Mesodermal cell (in vitro differentiated cells): ENCODE results near the gene HLCS.

Experiments
- H3K27ac ChIP-seq: 2 replicates; pipeline ENCODE4 v1.7.0; 2013; ENCODE audit warnings: mild to moderate bottlenecking, low read depth, low read length, moderate library complexity; ENCODE audit not compliant: severe bottlenecking
- H3K36me3 ChIP-seq: 2 replicates; pipeline ENCODE4 v1.7.1; 2013; ENCODE audit warnings: mild to moderate bottlenecking, low read length, moderate library complexity; ENCODE audit not compliant: control insufficient read depth, insufficient read depth
- H3K4me1 ChIP-seq: one replicate; pipeline ENCODE4 v1.7.1; 2013; ENCODE audit warnings: mild to moderate bottlenecking, low read length; ENCODE audit not compliant: insufficient read depth, control insufficient read depth, poor library complexity, severe bottlenecking
- H3K4me3 ChIP-seq: 2 replicates; pipeline ENCODE4 v1.7.0; 2013; ENCODE audit warnings: low read length, control low read depth, mild to moderate bottlenecking; ENCODE audit not compliant: insufficient read depth, poor library complexity, severe bottlenecking; ENCODE audit errors: extremely low read depth
- H3K9me3 ChIP-seq: 2 replicates; pipeline ENCODE4 v1.7.1; 2013; ENCODE audit warnings: mild to moderate bottlenecking, low read length, moderate library complexity; ENCODE audit not compliant: control insufficient read depth
- WGBS, 2 experiments: methylation state at CpG; one replicate each; pipeline ENCODE4 v1.1.5; 2013; ENCODE audit warnings: missing lambda C conversion rate in 2 of 2; ENCODE audit not compliant: insufficient coverage in 2 of 2; 5-methylcytosine and 5-hydroxymethylcytosine counted together

Gene HLCS

GRCh38 chr21:36913247-36914169 lies 53.0 kb downstream of the HLCS start:
- no peaks in the 10 kb centered on the region for H3K9me3 ChIP-seq
- H3K4me3 ChIP-seq, result no peak overlapping the region
- no peaks in the 10 kb centered on the region for H3K36me3 ChIP-seq
- WGBS, 2 experiments, result 85 to 95% methylated on average over 7 of the region's 8 CpGs
- peaks cover 6% of the 10 kb centered on the region for H3K4me1 ChIP-seq
- no peak overlapping the region for H3K27ac ChIP-seq

DNA sequence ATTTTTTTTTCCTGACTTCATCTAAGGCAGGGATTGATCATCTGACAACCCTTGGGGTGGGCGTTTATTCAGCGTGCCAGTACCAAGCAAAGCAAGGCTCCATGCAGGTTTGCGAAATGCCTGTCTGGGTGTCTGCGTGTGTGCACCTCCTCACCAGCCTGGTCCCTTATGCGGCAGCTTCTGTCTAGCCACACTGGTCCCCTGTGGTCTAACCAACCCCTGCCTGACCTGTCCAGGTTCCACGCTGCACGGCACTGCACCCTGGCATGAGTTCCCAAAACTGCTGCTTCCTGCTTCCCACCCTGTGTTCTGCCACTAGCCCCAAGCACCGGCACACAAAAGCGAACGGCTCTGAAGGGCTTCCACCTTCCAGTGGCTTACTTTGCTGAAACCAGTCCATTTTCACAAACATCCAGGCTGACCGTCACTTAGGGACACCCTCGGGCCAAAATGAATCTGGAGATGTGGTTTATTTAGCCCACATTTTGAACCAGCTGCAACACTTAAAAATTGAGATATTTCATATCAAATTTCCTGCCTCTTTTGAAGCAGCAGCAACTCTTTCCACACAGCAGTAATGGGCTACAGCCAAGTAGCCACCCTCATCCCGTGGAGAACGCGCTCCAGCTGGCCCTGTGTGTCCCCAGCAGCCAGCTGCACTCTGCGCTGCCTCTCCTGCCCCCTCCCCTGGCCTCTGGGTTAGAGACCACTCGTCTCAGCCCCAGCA lies 55.7 kb downstream of the HLCS start:
- Histone ChIP-seq H3K4me3 (no peak overlapping the region), H3K36me3 (no peaks in the 10 kb centered on the region), H3K9me3 (no peaks in the 10 kb centered on the region), H3K27ac (no peak overlapping the region), H3K4me1 (no peaks in the 10 kb centered on the region)
- WGBS, 2 experiments, result 91 to 94% methylated on average over 14 to 16 of the region's 17 CpGs

GRCh38 chr21:36909901-36910561 lies 56.4 kb downstream of the HLCS start:
- 93 to 96% methylated on average over 13 to 15 of the region's 16 CpGs for WGBS, 2 experiments
- no peak overlapping the region for H3K27ac ChIP-seq

DNA sequence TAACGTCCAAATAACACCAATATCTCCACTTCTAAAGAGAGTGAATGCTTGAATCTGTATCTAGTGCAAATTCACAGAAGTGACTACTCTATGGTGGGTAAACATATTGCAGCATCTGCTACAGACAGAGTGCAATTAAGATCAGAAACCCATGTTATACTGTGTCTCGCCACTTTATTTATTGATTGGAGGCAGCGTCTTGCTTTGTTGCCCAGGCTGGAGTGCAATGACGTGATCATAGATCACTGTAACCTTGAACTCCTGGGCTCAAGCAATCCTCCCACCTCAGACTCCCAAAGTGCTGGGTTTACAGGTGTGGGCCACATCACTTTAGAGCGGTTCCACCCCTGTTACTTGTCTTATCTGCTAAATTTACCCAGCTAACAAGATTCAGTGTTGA lies 57.0 kb downstream of the HLCS start:
- H3K4me1 ChIP-seq, result no peaks in the 10 kb centered on the region
- 85 to 92% methylated on average over 4 of the region's 5 CpGs for WGBS, 2 experiments
- H3K4me3 ChIP-seq, result no peak overlapping the region
- no peaks in the 10 kb centered on the region for H3K9me3 ChIP-seq
- H3K27ac ChIP-seq, result no peak overlapping the region
- H3K36me3 ChIP-seq, result no peaks in the 10 kb centered on the region

More at GRCh38 chr21:36909901-36910561, 56.4 kb downstream of the HLCS start:
- H3K9me3 ChIP-seq, result no peaks in the 10 kb centered on the region
- H3K4me3 ChIP-seq, result no peak overlapping the region
- no peaks in the 10 kb centered on the region for H3K36me3 ChIP-seq
- H3K4me1 ChIP-seq, result no peaks in the 10 kb centered on the region

- Histone ChIP-seq H3K4me3 (no peak overlapping the region), H3K27ac (no peak overlapping the region), H3K36me3 (no peaks in the 10 kb centered on the region), H3K4me1 (no peaks in the 10 kb centered on the region), H3K9me3 (no peaks in the 10 kb centered on the region)
- WGBS, 2 experiments, result 97 to 100% methylated on average over 2 of the region's 3 CpGs
Measured at GRCh38 chr21:36908260-36908908, 58.1 kb downstream of the HLCS start.

- no peaks in the 10 kb centered on the region for H3K9me3 ChIP-seq
- WGBS, 2 experiments, result 70 to 92% methylated on average over 1 to 2 of the region's 3 CpGs
- H3K4me3 ChIP-seq, result no peak overlapping the region
- H3K36me3 ChIP-seq, result no peaks in the 10 kb centered on the region
- H3K27ac ChIP-seq, result no peak overlapping the region
- no peaks in the 10 kb centered on the region for H3K4me1 ChIP-seq
Measured at GRCh38 chr21:36904093-36904666, 62.3 kb downstream of the HLCS start.

GRCh38 chr21:36902793-36903192 lies 63.7 kb downstream of the HLCS start:
- no peak overlapping the region for H3K27ac ChIP-seq
- H3K9me3 ChIP-seq, result no peaks in the 10 kb centered on the region
- 50 to 90% methylated on average over 1 to 3 of the region's 5 CpGs for WGBS, 2 experiments
- H3K4me1 ChIP-seq, result no peaks in the 10 kb centered on the region
- H3K36me3 ChIP-seq, result no peaks in the 10 kb centered on the region
- H3K4me3 ChIP-seq, result no peak overlapping the region

- H3K27ac ChIP-seq, result no peak overlapping the region
- H3K36me3 ChIP-seq, result no peaks in the 10 kb centered on the region
- no peaks in the 10 kb centered on the region for H3K9me3 ChIP-seq
- no peak overlapping the region for H3K4me3 ChIP-seq
- no peaks in the 10 kb centered on the region for H3K4me1 ChIP-seq
- 83 to 92% methylated on average over 7 to 8 of the region's 8 CpGs for WGBS, 2 experiments
Measured at GRCh38 chr21:36902331-36902730, 64.1 kb downstream of the HLCS start.

DNA sequence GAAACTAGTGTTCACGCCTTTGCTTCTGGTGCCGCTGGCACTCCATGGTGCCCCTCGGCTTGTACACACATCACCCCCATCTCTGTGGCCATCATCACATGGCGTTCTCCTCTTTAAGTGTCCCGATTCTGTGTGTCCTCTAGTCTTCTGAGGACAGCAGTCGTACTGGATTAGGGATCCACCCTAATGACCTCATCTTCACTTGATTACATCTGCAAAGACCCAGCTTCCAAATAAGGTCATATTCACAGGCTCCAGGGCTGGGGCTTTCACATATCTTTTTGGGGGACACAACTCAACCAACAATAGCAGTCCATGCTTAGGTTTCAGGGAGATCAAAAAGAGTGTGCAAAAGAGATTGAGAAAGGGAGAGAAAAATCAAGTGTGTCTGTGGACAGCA lies 64.9 kb downstream of the HLCS start:
- Histone ChIP-seq H3K4me1 (no peaks in the 10 kb centered on the region), H3K27ac (no peak overlapping the region), H3K36me3 (no peaks in the 10 kb centered on the region), H3K4me3 (no peak overlapping the region), H3K9me3 (no peaks in the 10 kb centered on the region)
- WGBS, 2 experiments, result 91 to 94% methylated on average over 5 of the region's 6 CpGs

GRCh38 chr21:36893581-36893980 lies 72.9 kb downstream of the HLCS start:
- Histone ChIP-seq H3K36me3 (peaks cover 18% of the 10 kb centered on the region), H3K4me1 (no peaks in the 10 kb centered on the region)

More at GRCh38 chr21:36893581-36893980, 72.9 kb downstream of the HLCS start:
- H3K4me3 ChIP-seq, result no peak overlapping the region
- WGBS, 2 experiments, result 92 to 96% methylated on average over 4 to 8 of the region's 11 CpGs
- no peak overlapping the region for H3K27ac ChIP-seq
- H3K9me3 ChIP-seq, result no peaks in the 10 kb centered on the region
